Esophagus muscularis mucosa (tissue), 4 donors: ENCODE measurements around the gene SDS. TPM values are rescaled to one million over a fixed set of nuclear protein-coding genes. Genes with fewer than 3 reads are reported as not detected.

Experiments
- DNase-seq: peaks from one replicate; pipeline ENCODE4 v3.0.0-alpha.2; 2017; ENCODE audit errors: extremely low spot score
- H3K27ac ChIP-seq, 4 donors: fragments of 200-600 bp; sonication (generic); replicated peaks in 1 of 4; 1 replicate in 3 of 4; 2 replicates in 1 of 4; pipeline ENCODE4 v1.5.1; 2016 to 2019; ENCODE audit warnings: mild to moderate bottlenecking in 1 of 4
- H3K27me3 ChIP-seq, 4 donors: fragments of 200-600 bp; sonication (generic); one replicate each; pipeline versions ENCODE4 v1.5.1 to v1.6.0; 2016 to 2019
- H3K36me3 ChIP-seq, 4 donors: fragments of 200-600 bp; sonication (generic); one replicate each; pipeline ENCODE4 v1.5.1; 2016 to 2019
- H3K4me1 ChIP-seq, 4 donors: fragments of 200-600 bp; sonication (generic); one replicate each; pipeline ENCODE4 v1.5.1; 2016 to 2019
- H3K4me3 ChIP-seq, 4 donors: fragments of 200-600 bp; sonication (generic); 1 replicate in 2 of 4; 2 replicates in 2 of 4; pipeline ENCODE4 v1.5.1; 2016 to 2019; ENCODE audit warnings: mild to moderate bottlenecking in 4 of 4, moderate library complexity in 1 of 4
- H3K9me3 ChIP-seq, 4 donors: fragments of 200-600 bp; sonication (generic); 1 replicate in 3 of 4; 2 replicates in 1 of 4; pipeline ENCODE4 v1.5.1; 2016 to 2019
- EP300 ChIP-seq: sonication (generic); formaldehyde crosslinking; IDR thresholded peaks from one replicate; pipeline ENCODE4 v1.6.1; 2017; ENCODE audit warnings: antibody characterized with exemption
- POLR2A ChIP-seq: fragments of 450-650 bp; IDR thresholded peaks from one replicate; pipeline ENCODE4 v1.6.1; 2017; ENCODE audit warnings: antibody characterized with exemption, moderate library complexity, mild to moderate bottlenecking, low read depth
- POLR2AphosphoS5 ChIP-seq, 2 donors: sonication (generic); formaldehyde crosslinking; IDR thresholded peaks; one replicate each; pipeline ENCODE4 v1.6.1; 2017; ENCODE audit warnings: antibody characterized with exemption in 2 of 2
- WGBS: methylation state at CpG from one replicate; pipeline ENCODE4 v1.1.5; 2018; 5-methylcytosine and 5-hydroxymethylcytosine counted together
- intact Hi-C: fragments of 100-400 bp; cut with DNase I; formaldehyde crosslinking; loops from one replicate; pipeline ENCODE4 v1.15.1; 2023
- total RNA-seq, 4 donors: library from RNA; depleted of rRNA; stranded (reverse); fragments of >200 nt; gene quantifications; one replicate each; pipeline versions ENCODE4 v1.1.0 to v1.2.1, GENCODE V29; 2016
- TF ChIP-seq, protein P1 (sequence below), 3 experiments: fragments of 200-600 bp in 2 of 3; fragments of 450-650 bp in 1 of 3; sonication (generic) in 2 of 3; IDR thresholded peaks; one replicate each; pipeline ENCODE4 v1.5.1; 2017 to 2019; ENCODE audit warnings: antibody characterized with exemption in 3 of 3, mild to moderate bottlenecking in 2 of 3, moderate library complexity in 1 of 3

Gene SDS
- total RNA-seq, 4 donors from 2014 or later: 13.6 TPM; not detected in 3

DNA sequence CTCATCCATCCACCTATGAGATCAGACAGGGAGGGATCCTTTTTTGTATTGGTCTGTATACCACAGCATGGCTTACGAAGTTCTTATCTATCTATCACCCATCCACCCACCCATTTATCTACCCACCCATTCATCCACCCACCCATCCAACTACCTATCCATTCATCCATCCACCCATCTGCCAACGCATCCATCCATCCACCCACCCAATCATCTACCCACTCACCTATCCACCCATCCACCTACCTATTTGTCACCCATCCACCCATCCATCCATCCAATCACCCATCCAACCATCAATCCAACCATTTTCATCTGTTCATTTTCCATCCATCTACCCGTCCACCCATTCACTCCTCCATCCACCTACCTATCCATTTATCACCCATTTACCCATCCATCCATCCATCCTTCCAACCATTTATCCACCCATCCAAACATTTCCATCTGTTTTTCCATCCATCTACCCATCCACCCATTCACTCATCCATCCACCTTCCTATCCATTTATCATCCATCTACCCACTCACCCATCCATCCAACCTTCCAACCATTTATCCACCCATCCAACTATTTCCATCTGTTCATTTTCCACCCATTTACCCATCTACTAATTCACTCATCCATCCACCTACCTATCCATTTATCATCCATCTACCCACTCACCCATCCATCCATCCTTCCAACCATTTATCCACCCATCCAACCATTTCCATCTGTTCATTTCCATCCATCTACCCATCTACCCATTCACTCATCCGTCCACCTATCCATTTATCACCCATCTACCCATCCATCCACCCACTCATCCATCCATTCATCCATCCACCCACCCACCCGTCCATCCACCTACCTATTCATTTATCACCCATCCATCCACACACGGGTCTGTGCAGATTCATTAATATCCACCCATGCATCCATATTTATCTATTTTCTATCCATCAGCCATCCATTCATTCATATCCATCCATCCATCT lies 13.3 kb downstream of the SDS start:
- Histone ChIP-seq H3K4me1 (no peaks in the 10 kb centered on the region), H3K4me3 (no peak overlapping the region), H3K36me3 (peaks cover 23 to 60% (median 59%) of the 10 kb centered on the region in 4 donors), H3K27ac (no peak overlapping the region), H3K9me3 (no peaks in the 10 kb centered on the region), H3K27me3 (no peaks in the 10 kb centered on the region)
- DNase-seq: no peak
- WGBS: 85% methylated on average over 6 of the region's 6 CpGs
- TF ChIP-seq POLR2AphosphoS5 (IDR thresholded peaks at IDR 0.05) (no peak), EP300 (no peak), POLR2A (no peak)
- TF ChIP-seq, protein P1, sequence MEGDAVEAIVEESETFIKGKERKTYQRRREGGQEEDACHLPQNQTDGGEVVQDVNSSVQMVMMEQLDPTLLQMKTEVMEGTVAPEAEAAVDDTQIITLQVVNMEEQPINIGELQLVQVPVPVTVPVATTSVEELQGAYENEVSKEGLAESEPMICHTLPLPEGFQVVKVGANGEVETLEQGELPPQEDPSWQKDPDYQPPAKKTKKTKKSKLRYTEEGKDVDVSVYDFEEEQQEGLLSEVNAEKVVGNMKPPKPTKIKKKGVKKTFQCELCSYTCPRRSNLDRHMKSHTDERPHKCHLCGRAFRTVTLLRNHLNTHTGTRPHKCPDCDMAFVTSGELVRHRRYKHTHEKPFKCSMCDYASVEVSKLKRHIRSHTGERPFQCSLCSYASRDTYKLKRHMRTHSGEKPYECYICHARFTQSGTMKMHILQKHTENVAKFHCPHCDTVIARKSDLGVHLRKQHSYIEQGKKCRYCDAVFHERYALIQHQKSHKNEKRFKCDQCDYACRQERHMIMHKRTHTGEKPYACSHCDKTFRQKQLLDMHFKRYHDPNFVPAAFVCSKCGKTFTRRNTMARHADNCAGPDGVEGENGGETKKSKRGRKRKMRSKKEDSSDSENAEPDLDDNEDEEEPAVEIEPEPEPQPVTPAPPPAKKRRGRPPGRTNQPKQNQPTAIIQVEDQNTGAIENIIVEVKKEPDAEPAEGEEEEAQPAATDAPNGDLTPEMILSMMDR (IDR thresholded peaks at IDR 0.05): no peak
- intact Hi-C loops: no loop called here

DNA sequence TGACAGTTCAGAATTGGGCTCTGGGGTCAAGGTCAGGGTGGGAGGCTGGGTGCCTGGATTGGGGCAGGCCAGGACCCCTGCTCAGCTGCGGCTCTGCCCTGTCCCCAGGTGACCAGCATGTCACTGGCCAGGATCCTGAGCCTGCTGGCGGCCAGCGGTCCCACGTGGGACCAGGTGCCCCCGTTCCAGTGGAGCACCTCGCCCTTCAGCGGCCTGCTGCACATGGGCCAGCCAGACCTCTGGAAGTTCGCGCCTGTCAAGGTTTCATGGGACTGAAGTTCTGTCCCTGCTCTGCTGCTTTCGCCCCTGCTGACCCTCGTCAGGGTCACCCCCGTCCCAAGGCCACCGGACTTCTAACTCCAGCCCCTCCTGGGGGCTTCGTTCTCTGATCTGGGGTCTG lies 15.3 kb downstream of the SDS start:
- no peak overlapping the region for H3K27ac ChIP-seq
- TF ChIP-seq POLR2AphosphoS5 (IDR thresholded peaks at IDR 0.05) (no peak), EP300 (no peak), POLR2A (no peak)
- TF ChIP-seq, protein P1 (IDR thresholded peaks at IDR 0.05): no peak
- peaks cover 32 to 80% (median 78%) of the 10 kb centered on the region in 4 donors for H3K36me3 ChIP-seq
- no peaks in the 10 kb centered on the region for H3K27me3 ChIP-seq
- no peak for DNase-seq
- intact Hi-C loops: no loop called here
- H3K4me3 ChIP-seq: no peak overlapping the region
- no peaks in the 10 kb centered on the region for H3K9me3 ChIP-seq
- 94% methylated on average over 7 of the region's 14 CpGs for WGBS
- H3K4me1 ChIP-seq: no peaks in the 10 kb centered on the region

DNA sequence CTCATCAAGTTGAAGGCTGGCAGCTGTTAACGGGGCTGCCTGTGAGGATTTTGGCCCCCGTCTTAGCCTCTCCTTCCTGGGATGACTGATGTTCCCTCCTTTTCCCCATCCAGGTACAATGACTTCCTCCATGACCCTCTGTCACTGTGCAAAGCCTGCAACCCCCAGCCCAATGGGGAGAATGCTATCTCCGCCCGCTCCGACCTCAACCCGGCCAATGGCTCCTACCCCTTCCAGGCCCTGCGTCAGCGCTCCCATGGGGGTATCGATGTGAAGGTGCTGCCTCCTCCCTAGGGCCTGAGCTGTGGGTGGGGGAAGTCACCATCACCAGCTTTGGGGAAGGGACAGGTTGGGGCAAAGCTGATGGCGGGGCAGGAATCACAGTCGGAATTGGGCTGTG lies 16.1 kb downstream of the SDS start:
- intact Hi-C loops: no loop called here
- 98% methylated on average over 9 of the region's 11 CpGs for WGBS
- no peaks in the 10 kb centered on the region for H3K4me1 ChIP-seq
- no peak for DNase-seq
- no peak overlapping the region for H3K4me3 ChIP-seq
- H3K36me3 ChIP-seq: peaks cover 36 to 88% (median 83%) of the 10 kb centered on the region in 4 donors
- H3K27me3 ChIP-seq: no peaks in the 10 kb centered on the region
- H3K9me3 ChIP-seq: no peaks in the 10 kb centered on the region
- no peak for TF ChIP-seq POLR2AphosphoS5 (IDR thresholded peaks at IDR 0.05)
- TF ChIP-seq EP300: no peak
- TF ChIP-seq, protein P1 (IDR thresholded peaks at IDR 0.05): no peak
- no peak for TF ChIP-seq POLR2A
- no peak overlapping the region for H3K27ac ChIP-seq

DNA sequence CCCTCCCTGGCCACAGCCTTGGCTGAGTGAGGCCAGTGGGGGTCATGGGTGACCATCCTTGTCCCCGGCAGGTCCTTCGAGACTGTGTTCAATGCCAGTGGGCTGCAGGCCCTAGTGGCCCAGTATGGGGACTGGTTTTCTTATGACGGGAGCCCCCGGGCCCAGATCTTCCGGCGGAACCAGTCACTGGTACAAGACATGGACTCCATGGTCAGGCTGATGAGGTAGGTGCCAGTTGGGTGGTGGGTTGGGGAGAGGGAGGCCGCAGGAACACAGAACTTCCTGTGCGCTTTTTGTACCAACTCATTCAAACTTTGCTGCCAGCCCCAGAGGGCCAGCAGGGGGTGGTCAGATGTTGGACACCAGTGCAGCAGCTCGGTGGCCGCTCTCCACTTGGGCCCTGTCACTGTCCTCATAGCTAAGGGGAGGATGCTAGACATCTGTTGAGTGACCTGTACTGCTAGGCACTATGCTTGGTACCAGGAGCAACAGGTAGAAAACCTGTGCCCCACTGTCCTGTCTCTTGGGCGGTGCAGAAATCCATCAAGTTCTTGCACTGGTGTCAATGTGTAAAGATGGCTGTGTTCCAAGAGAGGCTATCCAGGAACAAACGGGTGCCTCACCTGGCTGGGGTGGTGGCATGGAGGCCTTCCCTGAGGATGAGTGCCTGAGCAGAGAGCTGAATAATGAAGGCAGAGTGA lies 16.7 kb downstream of the SDS start:
- DNase-seq: no peak
- TF ChIP-seq POLR2AphosphoS5 (IDR thresholded peaks at IDR 0.05): no peak
- TF ChIP-seq EP300: no peak
- no peak for TF ChIP-seq POLR2A
- TF ChIP-seq, protein P1 (IDR thresholded peaks at IDR 0.05): no peak
- H3K9me3 ChIP-seq: no peaks in the 10 kb centered on the region
- no peaks in the 10 kb centered on the region for H3K4me1 ChIP-seq
- no peaks in the 10 kb centered on the region for H3K27me3 ChIP-seq
- no peak overlapping the region for H3K27ac ChIP-seq
- H3K4me3 ChIP-seq: no peak overlapping the region
- intact Hi-C loops: no loop called here
- peaks cover 36 to 94% (median 86%) of the 10 kb centered on the region in 4 donors for H3K36me3 ChIP-seq
- 94% methylated on average over 5 of the region's 12 CpGs for WGBS
